ENCODE results near the gene P2RX4.
"Not testable (repeated sequence)": the region's sequence is repeated elsewhere in the genome, so short reads cannot be mapped to it uniquely, and the experiment has no call there.

Gene P2RX4

DNA sequence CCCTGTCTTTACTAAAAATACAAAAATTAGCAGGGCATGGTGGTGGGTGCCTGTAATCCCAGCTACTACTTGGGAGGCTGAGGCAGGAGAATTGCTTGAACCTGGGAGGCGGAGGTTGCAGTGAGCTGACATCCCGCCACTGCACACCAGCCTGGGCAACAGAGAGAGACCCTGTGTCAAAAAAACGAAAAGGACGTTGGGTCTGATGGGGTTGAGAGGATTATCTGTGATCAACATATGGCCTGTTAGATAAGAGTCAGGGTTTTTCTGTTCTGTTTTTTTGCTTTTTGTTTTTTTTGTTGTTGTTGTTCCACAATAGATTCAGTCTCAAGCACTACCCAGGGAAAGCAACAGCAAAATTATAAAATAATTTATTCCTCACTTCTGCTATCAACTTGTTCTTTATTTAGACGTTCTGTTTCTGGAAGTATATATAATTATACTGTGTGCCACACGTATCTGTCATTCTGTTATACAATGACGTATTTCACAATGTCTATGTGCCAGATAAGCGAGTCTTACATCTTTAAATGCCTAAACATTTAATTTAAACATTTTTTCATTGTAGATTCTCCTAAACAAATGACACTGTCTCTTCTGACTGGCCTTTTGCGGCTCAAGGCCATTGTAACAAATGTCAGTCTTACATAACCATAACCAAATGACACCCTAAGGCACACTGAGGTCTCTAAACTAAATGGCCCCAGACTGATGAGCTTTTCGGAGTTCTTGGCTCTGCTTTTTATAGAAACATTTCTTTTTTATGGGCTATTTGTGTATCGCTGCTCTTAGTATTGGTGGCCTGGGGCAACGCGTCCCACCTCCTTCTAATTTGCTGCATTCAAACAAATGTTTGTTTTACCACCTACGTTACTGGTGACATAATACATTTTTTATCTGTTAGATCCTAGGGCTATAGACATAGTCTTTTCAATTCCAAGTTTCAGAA, 7.2 kb upstream of the P2RX4 start:
- no peak for FAIRE-seq
- no peak for DNase-seq (ENCODE audit: insufficient read length, low spot score)
- TF ChIP-seq CTCF (IDR thresholded peaks at IDR 0.05; ENCODE audit: insufficient read depth, missing control alignments), result no peak

- no peak for TF ChIP-seq CTCF (IDR thresholded peaks at IDR 0.05; ENCODE audit: insufficient read depth, missing control alignments)
These were observed 6.4 kb upstream of the P2RX4 start for GRCh38 chr12:121203482-121203881.

GRCh38 chr12:121205491-121205890, 4.4 kb upstream of the P2RX4 start:
- DNase-seq (ENCODE audit: insufficient read length, low spot score), result no peak
- no peak for FAIRE-seq

More at GRCh38 chr12:121203482-121203881, 6.4 kb upstream of the P2RX4 start:
- DNase-seq (ENCODE audit: insufficient read length, low spot score), result no peak
- FAIRE-seq, result no peak

DNA sequence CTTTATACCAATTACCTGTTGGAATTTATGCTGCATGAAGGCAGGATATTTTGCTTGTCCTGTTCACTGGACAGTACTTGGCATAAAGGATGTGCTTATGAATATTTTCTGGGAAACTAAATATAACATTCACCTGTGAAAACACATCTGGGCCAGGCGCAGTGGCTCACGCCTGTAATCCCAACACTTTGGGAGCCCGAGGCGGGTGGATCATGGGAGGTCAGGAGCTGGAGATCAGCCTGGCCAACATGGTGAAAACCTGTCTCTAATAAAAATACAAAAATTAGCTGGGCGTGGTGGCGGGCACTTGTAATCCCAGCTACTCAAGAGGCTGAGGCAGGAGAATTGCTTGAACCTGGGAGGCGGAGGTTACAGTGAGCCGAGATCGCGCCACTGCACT, 1.4 kb upstream of the P2RX4 start:
- DNase-seq (ENCODE audit: insufficient read length, low spot score); FAIRE-seq: not testable (repeated sequence)

More at GRCh38 chr12:121205491-121205890, 4.4 kb upstream of the P2RX4 start:
- TF ChIP-seq CTCF (IDR thresholded peaks at IDR 0.05; ENCODE audit: insufficient read depth, missing control alignments), result no peak

DNA sequence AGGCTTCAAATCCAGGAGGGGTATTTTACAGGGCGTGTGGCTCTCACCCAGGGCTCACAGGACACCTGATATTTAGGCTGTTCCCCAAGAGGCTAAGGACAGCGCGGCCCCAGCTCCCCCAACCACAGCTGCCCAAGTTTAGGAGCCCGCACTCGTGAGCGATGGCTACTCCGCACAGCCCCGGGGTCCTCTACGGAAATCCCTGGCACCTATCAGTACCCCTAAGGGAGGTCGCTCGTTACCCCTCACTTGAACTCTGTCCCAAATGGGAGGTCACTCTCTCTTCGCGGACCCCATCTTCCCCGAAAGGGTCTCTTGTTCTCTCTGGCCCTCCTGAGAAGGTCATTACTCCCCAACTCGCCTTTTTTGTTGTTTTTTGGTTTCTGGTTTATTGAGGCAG, 708 bp upstream of the P2RX4 start:
- no peak for TF ChIP-seq CTCF (IDR thresholded peaks at IDR 0.05; ENCODE audit: insufficient read depth, missing control alignments)
- no peak for FAIRE-seq
- no peak for DNase-seq (ENCODE audit: insufficient read length, low spot score)

- no peak for TF ChIP-seq CTCF (IDR thresholded peaks at IDR 0.05; ENCODE audit: insufficient read depth, missing control alignments)
- no peak for FAIRE-seq
- no peak for DNase-seq (ENCODE audit: insufficient read length, low spot score)
These were observed 2.9 kb downstream of the P2RX4 start for GRCh38 chr12:121212875-121213274.

DNA sequence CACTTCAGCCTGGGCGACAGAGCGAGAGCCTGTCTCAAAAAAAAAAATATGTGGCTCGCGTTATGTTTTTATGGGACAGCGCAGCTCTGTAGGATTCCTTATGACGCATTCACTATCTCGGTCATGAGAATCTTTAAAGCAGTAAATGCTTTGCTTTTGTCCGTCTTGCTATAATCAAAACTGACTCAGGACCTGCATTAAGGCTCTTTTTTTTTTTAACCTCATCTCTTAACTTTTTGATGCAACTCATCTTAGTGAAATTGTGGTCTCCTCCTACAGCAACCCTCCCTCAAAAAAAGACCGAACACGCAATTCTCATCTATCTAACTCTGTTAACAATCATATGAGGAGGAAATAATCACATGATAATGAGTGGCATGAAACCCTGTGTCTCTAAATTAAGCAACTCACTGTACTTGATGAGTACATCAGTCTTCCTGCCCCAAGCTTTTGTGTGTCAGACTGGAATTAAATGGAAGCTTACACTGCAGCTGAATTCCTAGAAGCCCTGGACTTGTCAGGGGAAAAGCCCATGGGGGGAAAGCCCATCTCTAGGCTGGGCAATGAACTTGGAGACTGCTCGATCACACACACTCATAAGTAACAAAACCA, 4.3 kb downstream of the P2RX4 start:
- FAIRE-seq (no peak), DNase-seq (ENCODE audit: insufficient read length, low spot score) (no peak)
- no peak for TF ChIP-seq CTCF (IDR thresholded peaks at IDR 0.05; ENCODE audit: insufficient read depth, missing control alignments)
